WERI-Rb-1 (cell line): Measurements from ENCODE around the gene ARPC5.
A peak's percentile ranks its signal among the peaks of the same experiment; 100 is the strongest.

Source experiments
- DNase-seq: peaks from one replicate; pipeline ENCODE4 v3.0.0-alpha.2; 2020
- H3K27ac ChIP-seq: fragments of 250-450 bp; sonication (Bioruptor Pico); 2 replicates; pipeline ENCODE4 v1.5.1; 2020; ENCODE audit warnings: mild to moderate bottlenecking, moderate library complexity
- H3K27me3 ChIP-seq: fragments of 250-450 bp; sonication (Bioruptor Pico); 2 replicates; pipeline ENCODE4 v1.5.1; 2021; ENCODE audit warnings: mild to moderate bottlenecking, low read depth, moderate library complexity; ENCODE audit not compliant: insufficient read depth, severe bottlenecking
- H3K36me3 ChIP-seq: fragments of 250-450 bp; sonication (Bioruptor Pico); 2 replicates; pipeline ENCODE4 v1.5.1; 2020; ENCODE audit warnings: mild to moderate bottlenecking, moderate library complexity
- H3K4me3 ChIP-seq: 2 replicates; pipeline ENCODE4 v1.5.1; 2011; ENCODE audit warnings: low read depth, mild to moderate bottlenecking, control low read depth, low read length
- H3K9me3 ChIP-seq: fragments of 250-450 bp; sonication (Bioruptor Pico); 2 replicates; pipeline ENCODE4 v1.5.1; 2021; ENCODE audit warnings: mild to moderate bottlenecking, moderate library complexity; ENCODE audit not compliant: severe bottlenecking
- CTCF ChIP-seq: IDR thresholded peaks from 2 replicates; pipeline ENCODE4 v1.5.1; 2011; ENCODE audit warnings: low read depth, mild to moderate bottlenecking, control low read depth, inconsistent platforms, low read length

ARPC5 gene

GRCh38 chr1:183612407-183612806 lies 23.2 kb downstream of the ARPC5 start:
- Histone ChIP-seq H3K27ac (no peak overlapping the region), H3K27me3 (no peaks in the 10 kb centered on the region), H3K36me3 (no peaks in the 10 kb centered on the region), H3K4me3 (no peak overlapping the region), H3K9me3 (no peaks in the 10 kb centered on the region)
- DNase-seq: no peak
- no peak for TF ChIP-seq CTCF

GRCh38 chr1:183611021-183611420 lies 24.6 kb downstream of the ARPC5 start:
- no peaks in the 10 kb centered on the region for H3K27me3 ChIP-seq
- H3K4me3 ChIP-seq: no peak overlapping the region
- H3K27ac ChIP-seq: no peak overlapping the region
- TF ChIP-seq CTCF: no peak
- no peaks in the 10 kb centered on the region for H3K36me3 ChIP-seq
- no peaks in the 10 kb centered on the region for H3K9me3 ChIP-seq
- no peak for DNase-seq

- H3K36me3 ChIP-seq: no peaks in the 10 kb centered on the region
- H3K27me3 ChIP-seq: no peaks in the 10 kb centered on the region
- no peaks in the 10 kb centered on the region for H3K9me3 ChIP-seq
- no peak overlapping the region for H3K4me3 ChIP-seq
- DNase-seq: no peak
- no peak overlapping the region for H3K27ac ChIP-seq
- TF ChIP-seq CTCF: no peak
Measured at GRCh38 chr1:183609759-183610452, 25.7 kb downstream of the ARPC5 start.

- no peaks in the 10 kb centered on the region for H3K36me3 ChIP-seq
- H3K4me3 ChIP-seq: no peak overlapping the region
- H3K9me3 ChIP-seq: no peaks in the 10 kb centered on the region
- no peaks in the 10 kb centered on the region for H3K27me3 ChIP-seq
- no peak for DNase-seq
- no peak overlapping the region for H3K27ac ChIP-seq
- peak; percentile 14; the same call in 1 of the 2 replicates for TF ChIP-seq CTCF
Measured at GRCh38 chr1:183609313-183609712, 26.3 kb downstream of the ARPC5 start.

GRCh38 chr1:183607322-183607980 lies 28.1 kb downstream of the ARPC5 start:
- Histone ChIP-seq H3K27me3 (no peaks in the 10 kb centered on the region), H3K36me3 (no peaks in the 10 kb centered on the region), H3K9me3 (no peaks in the 10 kb centered on the region), H3K27ac (no peak overlapping the region), H3K4me3 (no peak overlapping the region)
- no peak for TF ChIP-seq CTCF
- DNase-seq: no peak
